Endodermal cell (in vitro differentiated cells): ENCODE results near the gene ARHGAP6. TPM values are rescaled to one million over a fixed set of nuclear protein-coding genes. Genes with fewer than 3 reads are reported as not detected.

ENCODE experiments used
- DNase-seq: peaks from one replicate; pipeline ENCODE4 v3.0.0-alpha.2; 2017
- H3K27ac ChIP-seq: 2 replicates; pipeline ENCODE4 v1.5.1; 2013; ENCODE audit warnings: mild to moderate bottlenecking, low read depth, low read length, moderate library complexity
- H3K27me3 ChIP-seq: 2 replicates; pipeline ENCODE4 v1.6.1; 2013; ENCODE audit warnings: mild to moderate bottlenecking, low read length, moderate library complexity; ENCODE audit not compliant: insufficient read depth, control insufficient read depth, poor library complexity, severe bottlenecking
- H3K36me3 ChIP-seq: 2 replicates; pipeline ENCODE4 v1.7.0; 2013; ENCODE audit warnings: mild to moderate bottlenecking, low read length, moderate library complexity; ENCODE audit not compliant: control insufficient read depth, insufficient read depth
- H3K4me1 ChIP-seq: one replicate; pipeline ENCODE4 v1.7.0; 2013; ENCODE audit warnings: low read length; ENCODE audit not compliant: control insufficient read depth, insufficient read depth
- H3K4me3 ChIP-seq: 2 replicates; pipeline ENCODE4 v1.5.1; 2013; ENCODE audit warnings: mild to moderate bottlenecking, low read length, moderate library complexity
- H3K9ac ChIP-seq: 2 replicates; pipeline ENCODE4 v1.6.1; 2013; ENCODE audit warnings: mild to moderate bottlenecking, low read length, moderate library complexity; ENCODE audit not compliant: poor library complexity, severe bottlenecking; ENCODE audit errors: extremely low read depth
- H3K9me3 ChIP-seq: 2 replicates; pipeline ENCODE4 v1.6.1; 2013; ENCODE audit warnings: mild to moderate bottlenecking, low read length, moderate library complexity; ENCODE audit not compliant: control insufficient read depth
- H3K27ac Mint-ChIP-seq: 2 replicates; pipeline ENCODE4 v1.8.0; 2020; ENCODE audit warnings: mixed read lengths
- H3K27me3 Mint-ChIP-seq: 2 replicates; pipeline ENCODE4 v1.8.0; 2021; ENCODE audit warnings: mild to moderate bottlenecking, mixed read lengths; ENCODE audit not compliant: insufficient read depth
- H3K36me3 Mint-ChIP-seq: 2 replicates; pipeline ENCODE4 v1.8.0; 2020; ENCODE audit warnings: low read depth, mixed read lengths
- H3K4me1 Mint-ChIP-seq: 2 replicates; pipeline ENCODE4 v1.8.0; 2020; ENCODE audit warnings: mixed read lengths
- H3K4me3 Mint-ChIP-seq: 2 replicates; pipeline ENCODE4 v1.8.0; 2020; ENCODE audit warnings: mild to moderate bottlenecking, moderate library complexity, mixed read lengths
- H3K9me3 Mint-ChIP-seq: 2 replicates; pipeline ENCODE4 v1.8.0; 2020; ENCODE audit warnings: mild to moderate bottlenecking, mixed read lengths
- WGBS, 2 experiments: methylation state at CpG; one replicate each; pipeline versions ENCODE4 v1.1.5 to v1.1.7; 2013; ENCODE audit warnings: missing lambda C conversion rate in 2 of 2, mixed read lengths in 1 of 2; ENCODE audit not compliant: insufficient coverage in 1 of 2, insufficient read length in 1 of 2; 5-methylcytosine and 5-hydroxymethylcytosine counted together
- total RNA-seq, 2 donors: library from RNA; stranded (reverse); fragmentation: NEBNext Ultra II Directional in 1 of 2; extraction: Animal tissue kit (Norgen Biotek cat#: 25700) in 1 of 2; gene quantifications; 2 replicates in 1 of 2; 3 replicates in 1 of 2; pipeline ENCODE4 v1.2.1, GENCODE V29; 2021
- TF ChIP-seq, protein P1 (sequence below): fragments of 200-600 bp; sonication (generic); conservative IDR thresholded peaks from 2 replicates; pipeline ENCODE4 v1.5.0; 2021; ENCODE audit warnings: antibody characterized with exemption, mild to moderate bottlenecking

The ARHGAP6 gene
- total RNA-seq, 2 donors from 2014 or later, result 0.48 to 0.73 TPM

DNA sequence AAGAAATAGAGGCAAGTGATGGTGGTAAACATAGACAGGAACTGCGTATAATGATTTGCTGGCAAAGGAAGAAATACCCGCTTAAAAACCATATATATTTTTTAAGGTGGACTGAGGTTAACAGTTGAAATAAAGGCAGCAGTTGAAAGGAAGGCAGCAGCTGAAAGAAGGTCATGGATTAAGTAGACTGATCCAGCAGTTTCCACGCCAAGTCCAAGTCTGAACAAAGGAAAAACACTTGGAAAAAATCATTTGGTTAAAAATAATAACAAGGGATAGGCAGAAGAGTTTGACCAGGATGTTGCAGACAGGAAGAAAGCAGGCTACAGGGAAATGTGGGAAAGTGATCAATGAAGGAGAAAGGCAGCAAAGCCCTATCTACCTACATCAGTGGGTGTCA, 278.9 kb downstream of the ARHGAP6 start:
- TF ChIP-seq, protein P1, sequence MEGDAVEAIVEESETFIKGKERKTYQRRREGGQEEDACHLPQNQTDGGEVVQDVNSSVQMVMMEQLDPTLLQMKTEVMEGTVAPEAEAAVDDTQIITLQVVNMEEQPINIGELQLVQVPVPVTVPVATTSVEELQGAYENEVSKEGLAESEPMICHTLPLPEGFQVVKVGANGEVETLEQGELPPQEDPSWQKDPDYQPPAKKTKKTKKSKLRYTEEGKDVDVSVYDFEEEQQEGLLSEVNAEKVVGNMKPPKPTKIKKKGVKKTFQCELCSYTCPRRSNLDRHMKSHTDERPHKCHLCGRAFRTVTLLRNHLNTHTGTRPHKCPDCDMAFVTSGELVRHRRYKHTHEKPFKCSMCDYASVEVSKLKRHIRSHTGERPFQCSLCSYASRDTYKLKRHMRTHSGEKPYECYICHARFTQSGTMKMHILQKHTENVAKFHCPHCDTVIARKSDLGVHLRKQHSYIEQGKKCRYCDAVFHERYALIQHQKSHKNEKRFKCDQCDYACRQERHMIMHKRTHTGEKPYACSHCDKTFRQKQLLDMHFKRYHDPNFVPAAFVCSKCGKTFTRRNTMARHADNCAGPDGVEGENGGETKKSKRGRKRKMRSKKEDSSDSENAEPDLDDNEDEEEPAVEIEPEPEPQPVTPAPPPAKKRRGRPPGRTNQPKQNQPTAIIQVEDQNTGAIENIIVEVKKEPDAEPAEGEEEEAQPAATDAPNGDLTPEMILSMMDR, result no peak
- no peaks in the 10 kb centered on the region for H3K27me3 ChIP-seq

DNA sequence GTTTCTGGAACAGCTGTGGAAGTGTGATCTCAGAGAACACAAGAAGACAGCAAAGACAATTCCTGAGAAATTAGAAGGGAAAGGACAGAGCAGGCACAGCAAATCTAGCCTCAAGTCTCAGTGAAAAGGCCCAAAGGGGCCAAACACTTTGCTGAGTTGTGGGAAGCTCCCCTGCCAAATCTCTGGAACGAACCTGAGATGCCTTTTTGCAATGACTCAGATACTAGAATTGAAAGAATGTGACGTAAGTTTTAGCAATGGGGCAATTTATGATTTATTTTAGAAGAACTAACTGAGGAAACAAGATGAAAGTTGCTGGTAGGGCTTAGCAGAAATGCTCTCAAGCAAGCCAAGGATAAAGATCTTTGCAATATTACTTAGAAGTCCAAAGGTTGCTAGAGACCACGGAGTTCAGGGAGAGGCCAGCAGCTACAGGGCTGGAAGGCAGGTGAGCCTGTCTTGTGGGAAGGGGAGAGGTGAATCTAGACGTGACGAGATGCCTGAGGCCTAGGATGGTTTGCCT, 279.7 kb downstream of the ARHGAP6 start:
- H3K4me3 Mint-ChIP-seq, result no peak overlapping the region
- no peaks in the 10 kb centered on the region for H3K4me1 ChIP-seq
- H3K27ac Mint-ChIP-seq, result no peak overlapping the region
- H3K4me3 ChIP-seq, result no peak overlapping the region
- no peaks in the 10 kb centered on the region for H3K27me3 Mint-ChIP-seq
- H3K36me3 ChIP-seq, result no peaks in the 10 kb centered on the region
- peaks cover 28% of the 10 kb centered on the region for H3K9me3 Mint-ChIP-seq
- DNase-seq, result no peak
- H3K9me3 ChIP-seq, result no peaks in the 10 kb centered on the region
- 88 to 90% methylated on average over 2 to 5 of the region's 5 CpGs for WGBS, 2 experiments
- H3K36me3 Mint-ChIP-seq, result no peaks in the 10 kb centered on the region
- no peak overlapping the region for H3K27ac ChIP-seq
- no peaks in the 10 kb centered on the region for H3K4me1 Mint-ChIP-seq
- H3K27me3 ChIP-seq, result no peaks in the 10 kb centered on the region
- no peak overlapping the region for H3K9ac ChIP-seq
- TF ChIP-seq, protein P1, result no peak

More for the DNA sequence above, 278.9 kb downstream of the ARHGAP6 start:
- Histone ChIP-seq H3K9me3 (no peaks in the 10 kb centered on the region), H3K36me3 (no peaks in the 10 kb centered on the region), H3K27ac (no peak overlapping the region), H3K4me1 (no peaks in the 10 kb centered on the region), H3K4me3 (no peak overlapping the region), H3K9ac (no peak overlapping the region)
- WGBS, 2 experiments, result 98% methylated on average over 3 of the region's 3 CpGs; no CpG with 5 or more reads in 1 of the 2 experiments
- H3K27ac Mint-ChIP-seq, result no peak overlapping the region
- H3K4me3 Mint-ChIP-seq, result no peak overlapping the region
- H3K36me3 Mint-ChIP-seq, result no peaks in the 10 kb centered on the region
- peaks cover 29% of the 10 kb centered on the region for H3K9me3 Mint-ChIP-seq
- no peak for DNase-seq
- H3K4me1 Mint-ChIP-seq, result no peaks in the 10 kb centered on the region
- no peaks in the 10 kb centered on the region for H3K27me3 Mint-ChIP-seq

DNA sequence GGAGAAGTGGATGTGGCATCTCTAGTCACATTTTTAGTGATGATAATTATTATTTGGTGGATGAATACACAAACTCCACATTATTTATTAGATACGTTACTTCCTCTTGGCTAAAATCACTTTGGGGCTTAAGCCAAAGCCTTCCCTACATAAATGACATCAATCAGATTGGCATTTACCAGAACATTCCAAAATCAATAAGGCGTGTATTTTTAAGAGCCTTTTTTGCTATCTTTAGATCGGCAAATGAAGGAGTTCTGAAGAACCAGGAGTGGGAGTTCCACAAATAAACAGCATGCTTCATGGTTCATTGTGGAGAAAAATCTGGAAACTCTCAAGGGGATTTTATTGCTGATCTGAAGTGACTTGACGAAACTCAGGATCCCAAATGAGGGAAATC, 282.8 kb downstream of the ARHGAP6 start:
- H3K27ac ChIP-seq, result no peak overlapping the region
- TF ChIP-seq, protein P1, result no peak
- H3K9me3 ChIP-seq, result no peaks in the 10 kb centered on the region
- no peak overlapping the region for H3K27ac Mint-ChIP-seq
- DNase-seq, result no peak
- no peaks in the 10 kb centered on the region for H3K4me1 ChIP-seq
- no peak overlapping the region for H3K4me3 ChIP-seq
- no peak overlapping the region for H3K9ac ChIP-seq
- H3K4me3 Mint-ChIP-seq, result no peak overlapping the region
- WGBS, 2 experiments, result 99% methylated on average over 4 of the region's 4 CpGs; no CpG with 5 or more reads in 1 of the 2 experiments
- peaks cover 3% of the 10 kb centered on the region for H3K27me3 Mint-ChIP-seq
- H3K36me3 Mint-ChIP-seq, result no peaks in the 10 kb centered on the region
- H3K36me3 ChIP-seq, result no peaks in the 10 kb centered on the region
- H3K27me3 ChIP-seq, result no peaks in the 10 kb centered on the region
- no peaks in the 10 kb centered on the region for H3K4me1 Mint-ChIP-seq
- H3K9me3 Mint-ChIP-seq, result peaks cover 32% of the 10 kb centered on the region
